GM21381 (cell line): ENCODE results near the gene PORCN.

Experiments
- ATAC-seq: cut with Tn5 transposase; IDR thresholded peaks from one replicate; pipeline ENCODE4 v1.9.1; 2021; ENCODE audit warnings: mild to moderate bottlenecking, moderate library complexity; ENCODE audit not compliant: unreplicated experiment

Gene PORCN

GRCh38 chrX:48475774-48476577, 32.8 kb upstream of the PORCN start, which contains the start of gene FTSJ1:
Gene FTSJ1, plus strand, starts transcription at chrX:48476199. Its CDS starts 1,849 bp downstream, at chrX:48478048.
- ATAC-seq: peak; percentile 86

DNA sequence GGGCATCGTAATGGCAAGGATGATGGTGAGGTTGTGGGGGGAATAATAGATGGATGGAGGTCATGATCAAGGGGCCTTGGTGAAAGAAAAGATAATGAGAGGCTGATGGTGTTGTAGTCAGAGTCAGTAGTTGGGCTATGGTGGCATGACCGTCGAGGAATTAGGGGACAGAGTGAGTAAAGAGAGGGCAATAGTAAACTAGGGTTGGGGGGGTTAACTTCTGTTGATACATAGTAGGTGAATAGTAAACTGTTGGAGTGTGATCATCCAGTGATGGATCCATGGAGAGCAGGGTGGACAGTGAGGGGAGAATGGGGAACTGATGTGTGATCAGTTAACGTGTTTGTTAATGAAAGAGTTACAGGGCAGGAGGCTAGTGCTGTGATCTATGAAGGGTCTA, 31.9 kb upstream of the PORCN start:
- ATAC-seq: no peak

DNA sequence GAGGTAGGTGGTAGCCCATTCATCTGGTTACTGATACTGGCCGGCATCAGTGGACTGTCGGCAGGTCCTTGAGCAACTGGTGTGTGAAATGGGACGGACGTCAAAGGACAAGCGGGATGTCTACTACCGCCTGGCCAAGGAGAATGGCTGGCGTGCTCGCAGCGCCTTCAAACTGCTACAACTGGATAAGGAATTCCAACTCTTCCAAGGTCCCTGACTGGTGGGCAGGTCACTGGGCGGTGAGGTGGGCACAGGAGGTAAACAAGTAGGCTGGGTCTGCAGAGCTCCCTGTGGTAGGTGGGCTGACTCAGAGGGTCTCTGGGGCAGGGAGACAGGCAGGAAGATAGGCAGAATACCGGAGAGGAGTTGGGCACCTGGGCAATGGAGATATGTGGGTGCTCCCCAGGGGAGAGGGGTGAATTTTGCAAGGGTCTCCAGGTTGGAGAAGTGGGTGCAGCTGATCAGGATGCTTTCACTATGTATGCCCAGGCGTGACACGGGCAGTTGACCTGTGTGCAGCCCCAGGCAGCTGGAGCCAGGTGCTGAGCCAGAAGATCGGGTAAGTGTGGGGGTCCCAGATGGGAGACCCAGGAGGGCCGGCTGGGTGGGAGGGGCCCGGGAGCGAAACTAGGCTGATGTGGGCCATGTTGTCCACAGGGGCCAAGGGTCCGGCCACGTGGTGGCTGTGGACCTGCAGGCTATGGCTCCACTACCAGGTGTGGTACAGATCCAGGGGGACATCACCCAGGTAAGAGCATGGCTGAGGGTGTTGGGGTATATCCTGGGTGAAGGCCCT, 30.6 kb upstream of the PORCN start:
- ATAC-seq: no peak

- ATAC-seq: no peak
These were observed 30.0 kb upstream of the PORCN start for GRCh38 chrX:48478806-48479205.

- no peak for ATAC-seq
These were observed 28.6 kb upstream of the PORCN start for GRCh38 chrX:48480142-48480541.

GRCh38 chrX:48480583-48480982, 28.2 kb upstream of the PORCN start:
- ATAC-seq: no peak

- no peak for ATAC-seq
These were observed 26.3 kb upstream of the PORCN start for GRCh38 chrX:48482526-48482925.

GRCh38 chrX:48487362-48487798, 21.4 kb upstream of the PORCN start:
- ATAC-seq: no peak

DNA sequence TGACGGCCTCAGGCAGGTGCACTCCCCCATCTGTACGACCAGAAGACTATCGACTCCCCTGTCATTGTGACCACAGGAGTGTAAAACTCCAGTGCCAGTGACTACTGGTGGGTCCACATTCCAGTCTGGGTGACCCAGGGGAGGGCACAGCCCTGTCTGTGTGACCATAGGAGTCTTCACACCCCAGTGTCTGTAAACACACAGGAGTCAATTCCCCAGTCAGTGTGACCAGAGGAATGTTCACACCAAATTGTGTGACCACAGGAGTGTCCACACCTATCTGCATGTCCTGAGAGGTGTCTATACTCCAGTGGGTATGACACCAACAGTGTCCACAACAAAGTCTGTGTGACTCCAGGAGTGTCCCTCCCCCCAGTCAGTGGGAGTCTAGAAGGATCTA, 20.8 kb upstream of the PORCN start:
- no peak for ATAC-seq

DNA sequence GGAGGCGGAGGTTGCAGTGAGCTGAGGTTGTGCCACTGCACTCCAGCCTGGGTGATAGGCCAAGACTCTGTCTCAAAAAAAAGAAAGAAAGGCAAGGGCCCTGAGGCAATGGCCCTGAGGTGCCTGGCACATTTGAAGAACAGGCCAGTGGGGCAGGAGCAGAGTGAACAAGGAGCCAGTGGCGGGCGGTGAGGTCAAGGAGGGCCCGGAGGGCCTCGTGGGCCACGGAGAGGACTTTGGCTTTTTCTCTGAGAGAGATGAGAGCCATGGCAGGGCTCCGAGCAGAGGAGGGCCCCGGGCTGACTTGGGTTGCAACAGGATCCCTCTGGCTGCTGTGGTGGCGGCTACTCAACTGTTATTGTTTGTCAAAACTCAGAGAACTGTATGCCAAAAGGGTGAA, 19.5 kb upstream of the PORCN start:
- ATAC-seq: no peak

DNA sequence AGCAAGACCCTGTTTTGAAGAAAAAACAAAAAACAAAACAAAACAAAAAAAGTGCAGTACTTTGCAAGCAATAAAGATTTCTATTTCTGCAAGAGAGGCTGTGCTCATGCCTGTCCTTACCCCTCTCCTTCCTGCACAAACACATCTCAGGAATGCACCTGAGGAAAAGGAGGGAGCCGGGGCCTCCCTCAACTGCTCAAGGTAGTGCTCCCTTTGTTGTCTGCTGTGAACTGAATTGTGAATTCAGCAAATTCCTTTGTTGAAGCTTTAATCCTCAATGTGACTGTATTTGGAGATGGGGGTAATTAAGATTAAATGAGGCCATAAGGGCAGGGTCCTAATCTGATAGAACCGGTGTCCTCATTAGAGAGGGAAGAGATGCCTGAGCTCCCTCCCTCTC, 18.9 kb upstream of the PORCN start:
- ATAC-seq: no peak

DNA sequence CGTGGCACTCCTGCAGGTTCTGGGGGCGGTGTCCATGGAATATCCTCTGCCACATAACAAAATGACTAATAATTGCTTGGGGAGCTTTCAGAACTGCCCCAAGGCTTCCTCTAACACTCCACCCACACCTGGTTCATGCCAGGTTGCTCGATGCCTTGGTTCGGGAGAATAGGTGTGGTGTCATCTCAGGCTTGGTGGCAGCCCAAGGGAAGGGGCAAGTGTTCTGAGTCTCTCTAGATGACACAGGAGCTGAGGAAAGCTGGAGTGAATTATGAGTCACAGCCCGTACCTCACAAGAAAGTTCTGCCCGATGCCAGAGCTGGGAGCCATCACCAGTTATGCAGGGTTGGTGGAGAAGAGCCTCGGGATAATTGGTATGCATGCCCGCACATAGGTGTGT, 18.1 kb upstream of the PORCN start:
- no peak for ATAC-seq

DNA sequence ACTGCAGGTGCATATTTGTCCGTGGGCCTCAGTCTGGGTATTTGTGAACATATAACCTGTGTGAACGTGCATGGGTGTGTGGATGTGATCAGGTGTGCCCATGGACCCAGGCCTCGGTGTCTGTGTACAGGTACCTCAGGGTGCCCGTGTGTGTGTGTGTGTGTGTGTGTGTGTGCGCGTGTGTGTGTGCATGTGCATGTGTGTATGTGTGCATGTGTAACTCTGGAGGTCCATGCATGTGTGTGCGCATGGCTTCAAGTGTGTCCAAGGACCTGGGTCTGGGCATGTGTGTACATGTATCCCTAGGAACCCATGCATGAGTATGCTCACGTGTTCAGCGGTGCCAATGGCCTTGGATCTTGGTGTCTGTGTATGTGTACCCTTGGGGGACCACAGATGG, 17.0 kb upstream of the PORCN start:
- ATAC-seq: no peak

DNA sequence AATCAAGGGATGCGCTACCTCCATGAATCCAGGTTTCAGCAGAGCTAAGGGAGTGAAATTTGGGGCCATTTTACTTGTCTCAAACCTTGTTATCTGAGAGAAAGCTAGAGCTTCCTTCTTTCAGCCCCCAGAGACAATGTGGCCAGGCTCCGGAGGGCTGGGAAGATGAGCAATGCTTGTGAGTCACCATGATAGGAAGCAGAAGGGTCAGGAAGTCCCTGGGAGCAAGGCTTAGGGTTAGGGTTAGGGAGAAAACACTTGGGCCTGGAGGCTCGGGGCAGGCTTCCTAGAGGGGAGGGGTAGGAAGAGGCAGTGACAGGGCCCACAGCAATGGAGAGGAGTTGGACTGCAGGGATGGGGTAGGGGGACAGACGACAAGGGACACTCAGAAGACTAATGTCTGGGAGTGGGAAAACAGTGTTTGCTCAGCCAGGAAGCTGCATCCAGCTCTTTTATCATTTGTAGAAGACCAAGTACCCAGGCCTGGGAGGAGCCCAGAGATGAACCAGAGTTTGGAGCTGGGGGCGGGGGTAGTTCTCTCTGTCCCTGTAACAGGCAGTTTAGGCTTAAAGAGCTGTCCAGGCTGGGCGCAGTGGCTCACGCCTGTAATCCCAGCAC, 16.4 kb upstream of the PORCN start:
- no peak for ATAC-seq

GRCh38 chrX:48493890-48494364, 14.9 kb upstream of the PORCN start:
- ATAC-seq: no peak

DNA sequence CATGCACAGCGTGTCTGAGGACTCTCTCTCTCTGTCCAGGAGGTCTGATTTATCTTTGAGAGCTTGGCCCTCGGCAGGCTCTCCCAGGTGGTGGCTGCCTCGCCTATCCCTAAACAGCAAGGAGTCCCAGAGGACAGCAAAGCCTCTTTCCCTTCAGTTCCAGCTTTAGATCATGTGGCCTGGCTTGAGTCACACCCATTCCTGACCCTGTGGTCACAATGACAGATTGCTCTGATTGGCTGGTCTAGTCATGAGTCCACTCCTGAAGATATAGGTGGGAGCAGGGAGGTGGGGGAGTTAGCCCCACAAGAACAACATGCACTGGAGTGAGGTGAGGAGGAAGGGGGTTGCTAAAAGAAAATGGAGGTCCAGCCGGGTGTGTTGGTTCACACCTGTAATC, 12.1 kb upstream of the PORCN start:
- no peak for ATAC-seq

- ATAC-seq: no peak
These were observed 10.9 kb upstream of the PORCN start for GRCh38 chrX:48497871-48498270.

GRCh38 chrX:48498374-48498809, 10.4 kb upstream of the PORCN start:
- ATAC-seq: no peak

- no peak for ATAC-seq
These were observed 4.5 kb upstream of the PORCN start for GRCh38 chrX:48504261-48504660.

- ATAC-seq: no peak
These were observed 3.3 kb upstream of the PORCN start for GRCh38 chrX:48505481-48505880.

DNA sequence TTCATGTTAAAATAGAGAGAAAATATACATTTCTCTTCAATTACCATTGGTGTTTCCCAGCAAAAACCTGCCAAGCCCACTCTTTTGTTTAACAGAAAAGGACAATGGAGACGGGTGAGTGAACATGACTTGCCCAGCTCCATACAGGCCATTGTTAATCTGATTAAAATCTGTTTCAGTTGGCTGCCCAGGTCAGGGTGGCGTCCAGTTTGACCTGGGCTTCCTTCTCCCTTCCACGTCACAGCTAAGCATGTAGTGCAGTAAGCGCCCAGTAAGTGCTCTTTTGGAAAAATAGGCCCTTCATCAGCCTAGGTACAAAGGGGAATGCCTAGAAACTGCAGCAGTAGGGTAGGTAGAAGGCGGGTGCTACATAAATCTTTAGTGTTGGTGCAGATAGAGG, 1.5 kb upstream of the PORCN start:
- ATAC-seq: no peak

DNA sequence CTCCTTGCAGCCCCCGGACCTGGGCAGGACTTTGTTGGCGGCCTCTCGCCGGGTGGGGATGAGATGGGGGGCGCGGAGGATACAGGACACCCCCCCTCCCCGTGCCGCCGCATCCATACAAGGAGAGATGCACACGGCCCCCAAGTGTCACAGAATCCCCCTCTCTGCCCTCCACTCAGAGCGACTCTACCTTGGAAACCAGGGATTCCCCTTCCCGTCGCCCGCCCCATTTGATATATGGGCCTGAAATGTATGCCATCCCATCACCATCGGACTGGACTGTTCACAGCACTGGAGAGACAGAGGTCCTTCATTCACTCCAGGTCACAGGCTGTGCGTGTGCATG, 426 bp downstream of the PORCN start:
- no peak for ATAC-seq
